Measurements from ENCODE around the gene MYRIP. TPM values are rescaled to one million over a fixed set of nuclear protein-coding genes. Genes with fewer than 3 reads are reported as not detected.
"Not testable (repeated sequence)": the region's sequence is repeated elsewhere in the genome, so short reads cannot be mapped to it uniquely, and the experiment has no call there.

The MYRIP gene
- total and polyA plus RNA-seq, 4 donors = 0.15 to 11.0 (median 5.5) TPM

GRCh38 chr3:40124918-40125317 lies 315.5 kb downstream of the MYRIP start:
- Histone ChIP-seq H3K9me3 (ENCODE audit: control insufficient read depth, low read length) (no peaks in the 10 kb centered on the region), H3K27me3 (ENCODE audit: control insufficient read depth in 1 of 2, insufficient read depth in 2 of 2, low read length in 1 of 2) (no peaks in the 10 kb centered on the region), H3K27ac (ENCODE audit: low read depth in 1 of 2, low read length in 2 of 2) (no peak overlapping the region), H3K4me3 (ENCODE audit: low read length in 2 of 2) (no peak overlapping the region), H3K4me1 (ENCODE audit: control insufficient read depth in 1 of 2, insufficient read depth in 2 of 2, low read length in 2 of 2) (no peaks in the 10 kb centered on the region), H3K36me3 (ENCODE audit: control insufficient read depth in 1 of 2, insufficient read depth in 2 of 2, low read length in 1 of 2) (no peaks in the 10 kb centered on the region)
- intact Hi-C loops (cut with DNase I) = no loop called here
- ATAC-seq (ENCODE audit: low FRiP score) (no peak), DNase-seq (no peak)

- intact Hi-C loops (cut with DNase I) = no loop called here
- H3K9me3 ChIP-seq (ENCODE audit: control insufficient read depth, low read length) = no peaks in the 10 kb centered on the region
- ATAC-seq (ENCODE audit: low FRiP score) = no peak
- no peak overlapping the region for H3K27ac ChIP-seq (ENCODE audit: low read depth in 1 of 2, low read length in 2 of 2)
- no peaks in the 10 kb centered on the region for H3K4me1 ChIP-seq (ENCODE audit: control insufficient read depth in 1 of 2, insufficient read depth in 2 of 2, low read length in 2 of 2)
- H3K36me3 ChIP-seq (ENCODE audit: control insufficient read depth in 1 of 2, insufficient read depth in 2 of 2, low read length in 1 of 2) = no peaks in the 10 kb centered on the region
- H3K27me3 ChIP-seq (ENCODE audit: control insufficient read depth in 1 of 2, insufficient read depth in 2 of 2, low read length in 1 of 2) = no peaks in the 10 kb centered on the region
- DNase-seq = no peak
- no peak overlapping the region for H3K4me3 ChIP-seq (ENCODE audit: low read length in 2 of 2)
- WGBS, 2 donors = 92 to 96% methylated on average over 2 of the region's 2 CpGs
Observed at GRCh38 chr3:40128166-40128565, 318.8 kb downstream of the MYRIP start.

GRCh38 chr3:40129510-40129909 lies 320.1 kb downstream of the MYRIP start:
- WGBS, 2 donors = 25 to 28% methylated on average over 3 of the region's 3 CpGs

GRCh38 chr3:40129981-40130380 lies 320.6 kb downstream of the MYRIP start:
- intact Hi-C loops (cut with DNase I) = no loop called here
- 22% methylated on average over 2 of the region's 2 CpGs for WGBS, 2 donors
- H3K27me3 ChIP-seq (ENCODE audit: control insufficient read depth in 1 of 2, insufficient read depth in 2 of 2, low read length in 1 of 2) = no peaks in the 10 kb centered on the region
- ATAC-seq (ENCODE audit: low FRiP score) = no peak
- H3K36me3 ChIP-seq (ENCODE audit: control insufficient read depth in 1 of 2, insufficient read depth in 2 of 2, low read length in 1 of 2) = no peaks in the 10 kb centered on the region
- no peaks in the 10 kb centered on the region for H3K4me1 ChIP-seq (ENCODE audit: control insufficient read depth in 1 of 2, insufficient read depth in 2 of 2, low read length in 2 of 2)
- no peak overlapping the region for H3K27ac ChIP-seq (ENCODE audit: low read depth in 1 of 2, low read length in 2 of 2)
- no peaks in the 10 kb centered on the region for H3K9me3 ChIP-seq (ENCODE audit: control insufficient read depth, low read length)
- DNase-seq = no peak
- no peak overlapping the region for H3K4me3 ChIP-seq (ENCODE audit: low read length in 2 of 2)

More at GRCh38 chr3:40129510-40129909, 320.1 kb downstream of the MYRIP start:
- no peaks in the 10 kb centered on the region for H3K27me3 ChIP-seq (ENCODE audit: control insufficient read depth in 1 of 2, insufficient read depth in 2 of 2, low read length in 1 of 2)
- no peaks in the 10 kb centered on the region for H3K9me3 ChIP-seq (ENCODE audit: control insufficient read depth, low read length)
- no peaks in the 10 kb centered on the region for H3K4me1 ChIP-seq (ENCODE audit: control insufficient read depth in 1 of 2, insufficient read depth in 2 of 2, low read length in 2 of 2)
- ATAC-seq (ENCODE audit: low FRiP score) = no peak
- H3K36me3 ChIP-seq (ENCODE audit: control insufficient read depth in 1 of 2, insufficient read depth in 2 of 2, low read length in 1 of 2) = no peaks in the 10 kb centered on the region
- no peak overlapping the region for H3K4me3 ChIP-seq (ENCODE audit: low read length in 2 of 2)
- H3K27ac ChIP-seq (ENCODE audit: low read depth in 1 of 2, low read length in 2 of 2) = peak overlapping the region in 1 of 2 donors; percentile 20
- intact Hi-C loops (cut with DNase I) = no loop called here
- DNase-seq = no peak

GRCh38 chr3:40130721-40131120 lies 321.3 kb downstream of the MYRIP start:
- no peaks in the 10 kb centered on the region for H3K4me1 ChIP-seq (ENCODE audit: control insufficient read depth in 1 of 2, insufficient read depth in 2 of 2, low read length in 2 of 2)
- no peaks in the 10 kb centered on the region for H3K27me3 ChIP-seq (ENCODE audit: control insufficient read depth in 1 of 2, insufficient read depth in 2 of 2, low read length in 1 of 2)
- no peaks in the 10 kb centered on the region for H3K36me3 ChIP-seq (ENCODE audit: control insufficient read depth in 1 of 2, insufficient read depth in 2 of 2, low read length in 1 of 2)
- no peaks in the 10 kb centered on the region for H3K9me3 ChIP-seq (ENCODE audit: control insufficient read depth, low read length)
- intact Hi-C loops (cut with DNase I) = no loop called here
- H3K27ac ChIP-seq (ENCODE audit: low read depth in 1 of 2, low read length in 2 of 2) = no peak overlapping the region
- ATAC-seq (ENCODE audit: low FRiP score) (no peak), DNase-seq (no peak)
- no peak overlapping the region for H3K4me3 ChIP-seq (ENCODE audit: low read length in 2 of 2)

- H3K9me3 ChIP-seq (ENCODE audit: control insufficient read depth, low read length); H3K4me1 ChIP-seq (ENCODE audit: control insufficient read depth in 1 of 2, insufficient read depth in 2 of 2, low read length in 2 of 2); H3K27me3 ChIP-seq (ENCODE audit: control insufficient read depth in 1 of 2, insufficient read depth in 2 of 2, low read length in 1 of 2); ATAC-seq (ENCODE audit: low FRiP score); intact Hi-C loops (cut with DNase I); H3K27ac ChIP-seq (ENCODE audit: low read depth in 1 of 2, low read length in 2 of 2); H3K4me3 ChIP-seq (ENCODE audit: low read length in 2 of 2); DNase-seq; H3K36me3 ChIP-seq (ENCODE audit: control insufficient read depth in 1 of 2, insufficient read depth in 2 of 2, low read length in 1 of 2): not testable (repeated sequence)
- 87 to 94% methylated on average over 20 to 22 of the region's 22 CpGs for WGBS, 2 donors
Observed at GRCh38 chr3:40133886-40134575, 324.6 kb downstream of the MYRIP start.

GRCh38 chr3:40137591-40138295 lies 328.3 kb downstream of the MYRIP start:
- Histone ChIP-seq H3K27ac (ENCODE audit: low read depth in 1 of 2, low read length in 2 of 2) (no peak overlapping the region), H3K4me3 (ENCODE audit: low read length in 2 of 2) (no peak overlapping the region), H3K27me3 (ENCODE audit: control insufficient read depth in 1 of 2, insufficient read depth in 2 of 2, low read length in 1 of 2) (no peaks in the 10 kb centered on the region), H3K9me3 (ENCODE audit: control insufficient read depth, low read length) (no peaks in the 10 kb centered on the region), H3K4me1 (ENCODE audit: control insufficient read depth in 1 of 2, insufficient read depth in 2 of 2, low read length in 2 of 2) (no peaks in the 10 kb centered on the region), H3K36me3 (ENCODE audit: control insufficient read depth in 1 of 2, insufficient read depth in 2 of 2, low read length in 1 of 2) (no peaks in the 10 kb centered on the region)
- 75 to 76% methylated on average over 5 of the region's 5 CpGs for WGBS, 2 donors
- ATAC-seq (ENCODE audit: low FRiP score) = no peak
- no peak for DNase-seq
- intact Hi-C loops (cut with DNase I) = no loop called here

GRCh38 chr3:40143283-40144090 lies 334.1 kb downstream of the MYRIP start:
- 76 to 80% methylated on average over 10 of the region's 10 CpGs for WGBS, 2 donors
- Histone ChIP-seq H3K4me3 (ENCODE audit: low read length in 2 of 2) (no peak overlapping the region), H3K27ac (ENCODE audit: low read depth in 1 of 2, low read length in 2 of 2) (no peak overlapping the region), H3K4me1 (ENCODE audit: control insufficient read depth in 1 of 2, insufficient read depth in 2 of 2, low read length in 2 of 2) (no peaks in the 10 kb centered on the region), H3K9me3 (ENCODE audit: control insufficient read depth, low read length) (no peaks in the 10 kb centered on the region), H3K36me3 (ENCODE audit: control insufficient read depth in 1 of 2, insufficient read depth in 2 of 2, low read length in 1 of 2) (no peaks in the 10 kb centered on the region), H3K27me3 (ENCODE audit: control insufficient read depth in 1 of 2, insufficient read depth in 2 of 2, low read length in 1 of 2) (no peaks in the 10 kb centered on the region)
- DNase-seq (no peak), ATAC-seq (ENCODE audit: low FRiP score) (no peak)
- intact Hi-C loops (cut with DNase I) = no loop called here
